H54 (cell line): ENCODE results near the gene AAGAB.
"Not testable (repeated sequence)": the region's sequence is repeated elsewhere in the genome, so short reads cannot be mapped to it uniquely, and the experiment has no call there.

ENCODE experiments used
- DNase-seq: peaks from one replicate; pipeline ENCODE4 v3.0.0; 2011; ENCODE audit warnings: low spot score, mixed read lengths; ENCODE audit not compliant: insufficient read length
- FAIRE-seq: peaks from 3 replicates; lab custom pipeline; 2011; peaks lifted over from hg19 to GRCh38; lab: Jason Lieb, UNC
- POLR2A ChIP-seq: IDR thresholded peaks from 2 replicates; pipeline ENCODE4 v1.6.1; 2011; ENCODE audit warnings: low read depth, mild to moderate bottlenecking, low read length

Gene AAGAB

DNA sequence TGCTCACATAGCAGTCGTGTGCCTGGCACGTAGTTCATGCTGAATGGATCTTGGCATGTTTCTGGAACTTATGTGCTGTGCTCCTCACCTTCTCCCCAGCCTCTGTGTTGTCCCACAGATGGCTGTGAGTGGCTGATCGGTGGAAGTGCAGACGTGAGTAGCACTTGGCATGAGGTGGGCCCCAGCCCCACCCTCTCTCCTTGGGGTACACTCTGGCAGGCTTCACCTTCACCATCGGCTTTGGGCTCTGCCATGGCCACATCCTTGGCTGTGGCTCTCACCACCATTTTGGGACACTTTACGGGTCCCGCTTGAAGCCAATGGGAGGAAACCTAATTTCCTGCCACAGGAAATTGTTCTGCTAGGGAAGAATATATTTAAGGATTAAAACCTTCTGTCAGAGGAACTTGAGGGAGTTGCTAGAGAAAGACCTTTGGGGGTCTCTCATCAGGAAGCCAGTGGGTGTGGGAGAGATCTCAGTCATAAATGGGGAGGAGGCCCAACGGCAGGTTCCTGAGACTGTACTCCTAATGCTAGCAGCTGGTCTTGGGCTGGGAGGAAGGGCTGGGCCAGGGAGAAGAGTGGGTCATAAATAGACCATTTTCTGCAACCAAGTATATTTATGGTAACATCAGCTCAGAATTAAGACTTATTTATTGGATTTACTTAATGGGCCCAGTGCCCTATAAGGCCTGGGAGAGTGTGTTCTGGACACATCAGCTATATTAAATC, 96.8 kb downstream of the AAGAB start:
- TF ChIP-seq POLR2A = no peak
- no peak for FAIRE-seq
- no peak for DNase-seq

DNA sequence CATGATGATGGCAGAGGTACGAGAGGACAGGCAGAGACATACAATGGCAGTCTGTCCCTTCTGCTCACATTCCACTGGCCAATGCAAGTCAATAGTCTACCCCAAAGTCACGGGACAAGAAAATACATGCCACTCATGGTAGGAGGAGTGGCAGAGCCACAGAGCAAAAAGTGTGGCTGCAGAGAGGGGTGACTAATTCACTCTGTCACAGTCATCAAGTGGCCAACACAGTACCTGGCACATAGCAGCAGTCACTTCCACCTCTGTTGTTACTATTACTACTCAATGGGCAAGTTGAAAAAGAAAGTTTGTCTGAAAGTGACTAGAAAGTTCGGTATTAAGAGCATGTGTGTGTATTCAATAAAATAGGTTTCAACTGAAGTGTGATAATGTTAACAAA, 97.6 kb downstream of the AAGAB start:
- FAIRE-seq (no peak), DNase-seq (no peak)
- no peak for TF ChIP-seq POLR2A

DNA sequence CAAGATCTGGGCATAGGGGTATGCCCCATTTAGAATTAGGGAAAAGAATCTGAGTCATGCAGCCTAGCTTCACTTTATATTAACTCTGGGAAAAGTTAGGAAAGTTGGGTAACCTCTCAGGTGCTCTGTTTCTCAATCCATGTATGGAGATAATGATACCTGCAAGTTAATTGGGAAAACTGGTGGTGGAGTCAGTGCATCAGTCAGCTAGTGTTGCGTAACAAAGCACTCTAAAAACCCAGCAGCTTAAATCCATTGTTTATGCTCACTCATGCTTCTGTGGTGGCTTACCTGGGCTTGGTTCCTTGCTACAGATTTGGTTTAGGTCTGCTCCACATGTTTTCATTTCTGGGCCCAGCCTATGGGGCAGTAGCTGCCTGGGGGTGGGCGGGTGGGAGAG, 98.0 kb downstream of the AAGAB start:
- TF ChIP-seq POLR2A = no peak
- no peak for FAIRE-seq
- no peak for DNase-seq

DNA sequence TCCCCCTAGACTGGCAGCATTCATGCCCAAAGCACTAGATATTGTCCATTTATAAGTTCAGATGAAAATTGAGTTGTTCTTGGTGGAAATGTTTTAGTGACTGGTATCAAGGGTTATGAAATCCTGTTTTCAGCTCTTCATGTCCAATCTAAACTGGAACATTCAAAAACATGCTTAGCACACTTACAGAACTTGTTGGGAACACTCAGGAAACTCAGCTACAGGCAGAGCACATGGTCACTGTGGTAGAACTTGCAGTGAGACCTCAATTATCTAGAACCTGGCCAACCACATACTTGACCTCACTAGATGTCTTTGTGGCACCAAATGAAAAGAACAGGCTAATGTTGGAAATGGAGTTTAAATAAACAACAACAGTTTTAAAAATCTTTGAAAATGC, 100.2 kb downstream of the AAGAB start:
- no peak for FAIRE-seq
- TF ChIP-seq POLR2A = no peak
- no peak for DNase-seq

DNA sequence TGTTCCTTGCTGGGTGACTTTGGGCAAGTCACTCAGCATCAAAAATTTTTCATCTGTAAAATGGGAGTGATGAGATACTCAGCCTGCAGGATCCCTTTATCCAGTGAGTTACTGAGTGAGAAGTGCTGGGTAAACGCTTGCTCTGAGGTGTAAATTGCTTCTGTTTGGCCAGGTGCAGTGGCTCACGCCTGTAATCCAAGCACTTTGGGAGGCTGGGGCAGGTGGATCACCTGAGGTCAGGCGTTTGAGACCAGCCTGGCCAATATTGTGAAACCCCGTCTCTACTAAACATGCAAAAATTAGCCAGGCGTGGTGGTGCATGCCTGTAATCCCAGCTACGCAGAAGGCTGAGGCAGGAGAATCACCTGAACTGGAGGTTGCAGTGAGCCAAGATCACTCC, 101.4 kb downstream of the AAGAB start:
- FAIRE-seq, DNase-seq: not testable (repeated sequence)

DNA sequence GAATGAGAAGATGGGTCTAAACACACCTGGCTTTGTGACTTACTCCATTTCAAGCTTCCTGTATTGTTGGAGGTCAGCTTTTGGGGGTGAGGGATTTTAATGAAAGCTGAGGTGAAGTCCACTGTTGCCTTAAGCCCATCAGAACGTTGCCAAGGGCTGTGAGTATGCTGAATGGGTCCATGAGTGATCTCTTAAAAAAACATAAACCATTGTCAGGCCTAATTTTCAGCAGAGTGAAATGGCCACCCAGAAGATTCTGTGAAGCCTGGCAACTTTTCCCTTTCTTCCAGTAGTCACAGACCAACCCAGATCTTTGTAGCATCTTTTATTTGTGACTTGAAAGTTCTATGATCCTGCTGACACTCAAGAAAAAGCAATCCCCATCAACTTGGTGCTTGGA, 102.0 kb downstream of the AAGAB start:
- DNase-seq = no peak
- FAIRE-seq = no peak

More for the DNA sequence above, 102.0 kb downstream of the AAGAB start:
- TF ChIP-seq POLR2A = no peak
